Astrocyte of the spinal cord (primary cell): Measurements from ENCODE around the gene PFN4.
"Not testable (repeated sequence)": the region's sequence is repeated elsewhere in the genome, so short reads cannot be mapped to it uniquely, and the experiment has no call there.

ENCODE experiments used
- DNase-seq: peaks from one replicate; pipeline ENCODE4 v3.0.0; 2011; ENCODE audit warnings: low read depth, low spot score
- H3K4me3 ChIP-seq: 2 replicates; pipeline ENCODE4 v1.5.1; 2011; ENCODE audit warnings: low read depth, mild to moderate bottlenecking, low read length, moderate library complexity
- CTCF ChIP-seq: IDR thresholded peaks from 2 replicates; pipeline ENCODE4 v1.5.1; 2012; ENCODE audit warnings: low read depth, mild to moderate bottlenecking, low read length, inconsistent platforms
- in situ Hi-C: cut with HindIII; loops from 2 replicates; pipeline ENCODE4 v1.10.0; 2017; ENCODE audit warnings: low sequenced_read_pairs

The PFN4 gene

DNA sequence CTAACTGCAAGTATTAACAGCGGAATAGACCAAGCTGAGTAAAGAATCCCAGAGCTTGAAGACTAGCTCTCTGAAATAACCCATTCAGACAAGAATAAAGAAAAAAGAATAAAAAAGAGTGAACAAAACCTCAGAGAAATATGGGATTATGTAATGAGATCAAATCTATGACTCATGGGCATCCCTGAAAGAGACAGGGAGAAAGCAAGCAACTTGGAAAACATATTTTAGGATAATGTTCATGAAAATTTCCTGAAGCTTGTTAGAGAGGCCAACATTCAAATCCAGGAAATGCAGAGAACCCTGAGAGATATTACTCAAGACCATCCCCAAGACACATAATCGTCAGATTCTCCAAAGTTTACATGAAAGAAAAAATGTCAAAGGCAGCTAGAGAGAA is 17.3 kb downstream of the PFN4 start:
- TF ChIP-seq CTCF = no peak
- H3K4me3 ChIP-seq = no peak overlapping the region
- in situ Hi-C loops = no loop called here
- no peak for DNase-seq

- H3K4me3 ChIP-seq = no peak overlapping the region
- in situ Hi-C loops = no loop called here
- no peak for DNase-seq
- TF ChIP-seq CTCF = no peak
Measured at GRCh38 chr2:24104906-24105305, 18.2 kb downstream of the PFN4 start.

DNA sequence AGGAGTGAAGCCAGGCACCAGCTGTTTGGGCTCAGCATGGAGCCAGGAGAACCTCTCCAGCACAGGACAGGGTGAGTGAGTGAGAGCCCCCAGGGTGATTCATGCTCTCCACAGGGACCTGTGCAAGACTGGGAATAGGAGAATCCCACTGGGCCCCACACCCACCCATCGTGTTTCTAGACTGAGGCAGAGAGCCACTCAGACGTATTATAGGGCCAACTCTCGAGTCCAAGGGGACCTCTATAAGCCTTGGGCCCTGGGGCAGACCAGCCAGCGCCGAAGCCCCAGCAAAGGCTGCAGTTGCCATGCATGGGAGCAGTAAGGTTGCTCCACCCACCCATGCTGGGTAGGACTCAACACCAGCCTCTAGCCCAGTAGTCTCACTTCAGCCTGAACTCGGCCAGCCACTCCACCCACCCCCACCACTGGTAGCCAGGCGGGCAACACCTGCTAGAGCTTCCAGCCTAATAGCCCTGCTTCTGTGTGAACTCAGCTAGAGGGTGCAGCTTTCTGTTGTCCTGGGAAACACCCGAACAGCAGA is 19.0 kb downstream of the PFN4 start:
- TF ChIP-seq CTCF = no peak
- in situ Hi-C loops = no loop called here
- DNase-seq = no peak
- no peak overlapping the region for H3K4me3 ChIP-seq

DNA sequence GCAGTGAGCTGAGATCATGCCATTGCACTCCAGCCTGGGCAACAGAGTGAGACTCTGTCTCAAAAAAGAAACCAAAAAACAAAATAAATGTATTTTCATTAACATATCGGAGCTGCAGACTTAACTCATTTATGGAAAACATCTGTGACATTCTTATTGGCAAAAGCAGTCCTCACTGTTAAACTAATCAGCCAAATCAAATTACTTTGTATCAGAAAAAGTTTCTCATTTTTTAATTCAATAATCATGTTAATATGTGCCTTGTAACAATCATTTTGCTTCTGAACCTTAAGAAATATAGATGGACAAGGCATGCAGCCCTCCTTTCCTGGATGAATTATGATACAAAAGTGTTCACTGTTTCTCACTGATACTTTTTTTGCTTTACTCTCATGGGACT is 20.5 kb downstream of the PFN4 start:
- no peak for TF ChIP-seq CTCF
- no peak overlapping the region for H3K4me3 ChIP-seq
- in situ Hi-C loops = no loop called here
- DNase-seq = no peak

GRCh38 chr2:24101992-24102391 is 21.1 kb downstream of the PFN4 start:
- no peak for TF ChIP-seq CTCF

DNA sequence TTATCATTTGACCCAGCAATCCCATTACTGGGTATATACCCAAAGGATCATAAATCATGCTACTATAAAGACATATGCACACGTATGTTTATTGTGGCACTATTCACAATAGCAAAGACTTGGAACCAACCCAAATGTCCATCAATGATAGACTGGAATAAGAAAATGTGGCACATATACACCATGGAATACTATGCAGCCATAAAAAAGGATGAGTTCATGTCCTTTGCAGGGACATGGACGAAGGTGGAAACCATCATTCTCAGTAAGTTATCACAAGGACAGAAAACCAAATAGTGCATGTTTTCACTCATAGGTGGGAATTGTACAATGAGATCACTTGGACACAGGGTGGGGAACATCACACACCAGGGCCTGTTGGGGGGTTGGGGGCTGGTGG is 22.4 kb downstream of the PFN4 start:
- in situ Hi-C loops, DNase-seq, H3K4me3 ChIP-seq: not testable (repeated sequence)

More at GRCh38 chr2:24101992-24102391, 21.1 kb downstream of the PFN4 start:
- no peak overlapping the region for H3K4me3 ChIP-seq
- no peak for DNase-seq
- in situ Hi-C loops = no loop called here

DNA sequence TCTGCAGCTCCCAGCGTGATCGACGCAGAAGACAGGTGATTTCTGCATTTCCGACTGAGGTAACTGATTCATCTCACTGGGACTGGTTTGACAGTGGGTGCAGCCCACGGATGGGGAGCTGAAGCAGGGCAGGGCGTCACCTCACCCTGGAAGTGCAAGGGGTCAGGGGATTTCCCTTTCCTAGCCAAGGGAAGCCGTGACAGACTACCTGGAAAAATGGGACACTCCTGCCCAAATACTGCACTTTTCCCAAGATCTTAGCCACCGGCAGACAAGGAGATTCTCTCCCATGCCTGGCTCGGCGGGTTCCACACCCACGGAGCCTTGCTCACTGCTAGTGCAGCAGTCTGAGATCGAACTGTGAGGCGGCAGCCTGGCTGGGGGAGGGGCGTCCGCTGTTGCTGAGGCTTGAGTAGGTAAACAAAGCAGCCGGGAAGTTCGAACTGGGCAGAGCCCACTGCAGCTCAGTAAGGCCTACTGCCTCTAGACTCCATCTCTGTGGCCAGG is 27.9 kb downstream of the PFN4 start:
- in situ Hi-C loops, H3K4me3 ChIP-seq: not testable (repeated sequence)

GRCh38 chr2:24093270-24093669 is 29.9 kb downstream of the PFN4 start:
- in situ Hi-C loops, H3K4me3 ChIP-seq, DNase-seq: not testable (repeated sequence)

More for the DNA sequence above, 27.9 kb downstream of the PFN4 start:
- DNase-seq = not testable (repeated sequence)
